HepG2 (cell line): ENCODE measurements around the gene TNP2. TPM values are rescaled to one million over a fixed set of nuclear protein-coding genes. Genes with fewer than 3 reads are reported as not detected.

ENCODE experiments used
- AFF4 ChIP-seq: sonication (generic); formaldehyde crosslinking; IDR thresholded peaks from 2 replicates; pipeline ENCODE4 v1.4.0; 2020; ENCODE audit warnings: missing genetic modification reagents
- AHDC1 ChIP-seq: sonication (generic); formaldehyde crosslinking; IDR thresholded peaks from 2 replicates; pipeline ENCODE4 v1.5.1; 2020; ENCODE audit warnings: mild to moderate bottlenecking, missing genetic modification reagents, borderline replicate concordance
- ATM ChIP-seq: fragments of 450-650 bp; IDR thresholded peaks from 2 replicates; pipeline ENCODE4 v1.7.1; 2017; ENCODE audit warnings: mild to moderate bottlenecking, borderline replicate concordance
- FOXP1 ChIP-seq, 2 experiments: fragments of 450-650 bp in 1 of 2; IDR thresholded peaks; 2 replicates each; pipeline ENCODE4 v1.6.1; 2017 to 2018; ENCODE audit warnings: antibody characterized with exemption in 1 of 2
- NFIC ChIP-seq: IDR thresholded peaks from 2 replicates; pipeline ENCODE4 v1.6.1; 2012; ENCODE audit warnings: mild to moderate bottlenecking, low read length, inconsistent platforms
- SIN3B ChIP-seq: fragments of 150-350 bp; IDR thresholded peaks from 2 replicates; pipeline ENCODE4 v1.6.1; 2014; ENCODE audit warnings: low read length
- TAF15 ChIP-seq: fragments of 200-400 bp; formaldehyde crosslinking; IDR thresholded peaks from one replicate; pipeline ENCODE4 v1.6.1; 2018; ENCODE audit warnings: mild to moderate bottlenecking, low read depth, low read length; ENCODE audit not compliant: poor library complexity, severe bottlenecking
- YEATS4 ChIP-seq: sonication (generic); formaldehyde crosslinking; IDR thresholded peaks from 2 replicates; pipeline ENCODE4 v1.4.0; 2020; ENCODE audit warnings: missing genetic modification reagents, borderline replicate concordance
- ZNF276 ChIP-seq: sonication (generic); formaldehyde crosslinking; IDR thresholded peaks from 2 replicates; pipeline ENCODE4 v1.4.0; 2020; ENCODE audit warnings: mild to moderate bottlenecking, low read depth, missing genetic modification reagents
- ZNF33B ChIP-seq: sonication (generic); formaldehyde crosslinking; IDR thresholded peaks from 2 replicates; pipeline ENCODE4 v1.5.1; 2020; ENCODE audit warnings: mild to moderate bottlenecking, missing genetic modification reagents
- ZNF546 ChIP-seq: sonication (generic); formaldehyde crosslinking; conservative IDR thresholded peaks from 2 replicates; pipeline ENCODE4 v1.8.1; 2023; ENCODE audit warnings: mild to moderate bottlenecking, missing genetic modification reagents
- ZNF740 ChIP-seq: sonication (generic); formaldehyde crosslinking; IDR thresholded peaks from 2 replicates; pipeline ENCODE4 v1.4.0; 2020; ENCODE audit warnings: missing genetic modification reagents
- ZNF746 ChIP-seq: sonication (generic); formaldehyde crosslinking; IDR thresholded peaks from 2 replicates; pipeline ENCODE4 v1.8.0; 2022; ENCODE audit warnings: mild to moderate bottlenecking, missing genetic modification reagents
- ZNF761 ChIP-seq: sonication (generic); formaldehyde crosslinking; conservative IDR thresholded peaks from 2 replicates; pipeline ENCODE4 v1.4.0; 2020; ENCODE audit warnings: mild to moderate bottlenecking, missing genetic modification reagents
- ZNF772 ChIP-seq: sonication (generic); formaldehyde crosslinking; IDR thresholded peaks from 2 replicates; pipeline ENCODE4 v1.5.0; 2020; ENCODE audit warnings: mild to moderate bottlenecking, missing genetic modification reagents
- ZNF781 ChIP-seq: sonication (generic); formaldehyde crosslinking; IDR thresholded peaks from 2 replicates; pipeline ENCODE4 v1.5.1; 2020; ENCODE audit warnings: borderline replicate concordance, mild to moderate bottlenecking, missing genetic modification reagents; ENCODE audit errors: not compliant biosample characterization
- polyA plus RNA-seq, 8 experiments: library from polyadenylated mRNA; depleted of rRNA in 3 of 8; stranded (reverse) in 7 of 8; unstranded in 1 of 8; fragments of >200 nt; fragmentation: Illumina TruSeq in 4 of 8; extraction: Trizol in 4 of 8; gene quantifications; 2 replicates each; pipeline versions ENCODE4 v1.2.1 to v1.2.3, GENCODE V29; 2011 to 2016; ENCODE audit warnings: low read depth in 4 of 8, missing spikeins in 1 of 8, mixed read lengths in 1 of 8; ENCODE audit not compliant: insufficient read depth in 1 of 8
- total RNA-seq, 5 experiments: library from RNA; depleted of rRNA; stranded (reverse); fragments of >200 nt; fragmentation: Illumina TruSeq; extraction: Trizol; gene quantifications; 2 replicates each; pipeline ENCODE4 v1.2.3, GENCODE V29; 2016; ENCODE audit warnings: low read depth in 1 of 5

The TNP2 gene
- total and polyA plus RNA-seq, 2 of the 13 experiments (the other 11 are each of a cell fraction or from before 2014, with no cell fraction given): not detected

- TF ChIP-seq AHDC1 (CRISPR knock-in tag) (peak; percentile 33; the same call in 1 of the 2 replicates), NFIC (no peak), FOXP1 (IDR thresholded peaks at IDR 0.05) (no peak), FOXP1 (CRISPR knock-in tag; IDR thresholded peaks at IDR 0.05) (no peak; the same call in 1 of the 2 replicates), ZNF276 (CRISPR knock-in tag) (peak; percentile 37; the same call in 1 of the 2 replicates), ATM (no peak), ZNF546 (CRISPR knock-in tag) (peak; percentile 69), ZNF746 (CRISPR knock-in tag) (peak; percentile 81), YEATS4 (peak; percentile 85), TAF15 (no peak), SIN3B (no peak), ZNF781 (CRISPR knock-in tag) (peak; percentile 68), ZNF740 (CRISPR knock-in tag) (peak; percentile 51; the same call in 1 of the 2 replicates), ZNF761 (no peak), ZNF33B (CRISPR knock-in tag) (peak; percentile 56), AFF4 (CRISPR knock-in tag) (0 out of 2 replicates have a peak, but pooled peaks have one; percentile 68), ZNF772 (CRISPR knock-in tag) (peak; percentile 88)
These were observed 13.1 kb downstream of the TNP2 start, which contains the start of gene SOCS1 (continued) for GRCh38 chr16:11255737-11256660.
